IPS DF 4.7 (cell line): ENCODE measurements around the gene ADAMTS10.
"Not testable (repeated sequence)": the region's sequence is repeated elsewhere in the genome, so short reads cannot be mapped to it uniquely, and the experiment has no call there.

ENCODE experiments used
- DNase-seq: peaks from one replicate; pipeline ENCODE4 v3.0.0-alpha.2; 2013; ENCODE audit warnings: low spot score; ENCODE audit errors: extremely low read depth

Gene ADAMTS10

GRCh38 chr19:8595651-8596050 lies 14.9 kb downstream of the ADAMTS10 start:
- no peak for DNase-seq

GRCh38 chr19:8593931-8594330 lies 16.6 kb downstream of the ADAMTS10 start:
- DNase-seq: no peak

- no peak for DNase-seq
These were observed 18.1 kb downstream of the ADAMTS10 start for GRCh38 chr19:8592231-8593009.

GRCh38 chr19:8589177-8589714 lies 21.3 kb downstream of the ADAMTS10 start:
- no peak for DNase-seq

- DNase-seq: no peak
These were observed 24.4 kb downstream of the ADAMTS10 start for GRCh38 chr19:8585894-8586750.

- no peak for DNase-seq
These were observed 25.3 kb downstream of the ADAMTS10 start for GRCh38 chr19:8584965-8585893.

- DNase-seq: no peak
These were observed 29.7 kb downstream of the ADAMTS10 start for GRCh38 chr19:8580710-8581281.

- no peak for DNase-seq
These were observed 31.8 kb downstream of the ADAMTS10 start for GRCh38 chr19:8578642-8579265.

- DNase-seq: no peak
These were observed 32.8 kb downstream of the ADAMTS10 start for GRCh38 chr19:8577741-8578140.

- DNase-seq: no peak
These were observed 33.3 kb downstream of the ADAMTS10 start, which contains the start of gene MYO1F for GRCh38 chr19:8577247-8577646. TSS of gene MYO1F (minus strand) at chr19:8577442. CDS start at chr19:8577309, 133 bp downstream.

- DNase-seq: no peak
These were observed 34.1 kb downstream of the ADAMTS10 start for GRCh38 chr19:8576273-8576993.

- DNase-seq: no peak
These were observed 35.0 kb downstream of the ADAMTS10 start for GRCh38 chr19:8575467-8575997.

- DNase-seq: not testable (repeated sequence)
These were observed 35.9 kb downstream of the ADAMTS10 start for GRCh38 chr19:8574619-8574922.

- no peak for DNase-seq
These were observed 37.2 kb downstream of the ADAMTS10 start for GRCh38 chr19:8573316-8573715.

- no peak for DNase-seq
These were observed 39.5 kb downstream of the ADAMTS10 start for GRCh38 chr19:8571006-8571411.

- no peak for DNase-seq
These were observed 41.3 kb downstream of the ADAMTS10 start for GRCh38 chr19:8569066-8569771.

GRCh38 chr19:8567522-8568172 lies 42.9 kb downstream of the ADAMTS10 start:
- no peak for DNase-seq

- DNase-seq: no peak
These were observed 43.7 kb downstream of the ADAMTS10 start for GRCh38 chr19:8566855-8567254.
